Measurements from ENCODE around the gene SCUBE1. TPM values are rescaled to one million over a fixed set of nuclear protein-coding genes. Genes with fewer than 3 reads are reported as not detected.

Gene SCUBE1
- total and polyA plus RNA-seq, 2 donors (not counting 3 experiments of a cell fraction or from before 2014, with no cell fraction given): 0.07 TPM; not detected in 1

GRCh38 chr22:43169310-43170130 lies 173.7 kb downstream of the SCUBE1 start:
- H3K36me3 ChIP-seq (ENCODE audit: control insufficient read depth in 2 of 2, extremely low read depth in 1 of 2, insufficient read depth in 2 of 2, low read length in 2 of 2): peaks cover 11 to 14% of the 10 kb centered on the region in 2 experiments
- FAIRE-seq: no peak
- H3K4me3 ChIP-seq (replicated peaks in 1 of 3; ENCODE audit: insufficient read depth in 1 of 3, low read depth in 1 of 3, low read length in 3 of 3): no peak overlapping the region
- ChIA-PET CTCF (no interaction called here), POLR2A (no interaction called here)
- no peaks in the 10 kb centered on the region for H4K20me1 ChIP-seq (replicated peaks; ENCODE audit: control insufficient read depth, extremely low read depth, insufficient read depth, low read length)
- no peaks in the 10 kb centered on the region for H3K9me1 ChIP-seq (replicated peaks; ENCODE audit: control insufficient read depth, extremely low read depth, insufficient read depth, low read length)
- intact Hi-C loops (cut with micrococcal nuclease) (no loop called here), dilution Hi-C loops (cut with MboI; ENCODE audit: extremely low pct_ligation_motif_present, low sequenced_read_pairs) (no loop called here)
- H3K9ac ChIP-seq (replicated peaks; ENCODE audit: extremely low read depth, insufficient read depth, low read length): no peak overlapping the region
- TF ChIP-seq, protein P1, sequence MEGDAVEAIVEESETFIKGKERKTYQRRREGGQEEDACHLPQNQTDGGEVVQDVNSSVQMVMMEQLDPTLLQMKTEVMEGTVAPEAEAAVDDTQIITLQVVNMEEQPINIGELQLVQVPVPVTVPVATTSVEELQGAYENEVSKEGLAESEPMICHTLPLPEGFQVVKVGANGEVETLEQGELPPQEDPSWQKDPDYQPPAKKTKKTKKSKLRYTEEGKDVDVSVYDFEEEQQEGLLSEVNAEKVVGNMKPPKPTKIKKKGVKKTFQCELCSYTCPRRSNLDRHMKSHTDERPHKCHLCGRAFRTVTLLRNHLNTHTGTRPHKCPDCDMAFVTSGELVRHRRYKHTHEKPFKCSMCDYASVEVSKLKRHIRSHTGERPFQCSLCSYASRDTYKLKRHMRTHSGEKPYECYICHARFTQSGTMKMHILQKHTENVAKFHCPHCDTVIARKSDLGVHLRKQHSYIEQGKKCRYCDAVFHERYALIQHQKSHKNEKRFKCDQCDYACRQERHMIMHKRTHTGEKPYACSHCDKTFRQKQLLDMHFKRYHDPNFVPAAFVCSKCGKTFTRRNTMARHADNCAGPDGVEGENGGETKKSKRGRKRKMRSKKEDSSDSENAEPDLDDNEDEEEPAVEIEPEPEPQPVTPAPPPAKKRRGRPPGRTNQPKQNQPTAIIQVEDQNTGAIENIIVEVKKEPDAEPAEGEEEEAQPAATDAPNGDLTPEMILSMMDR (IDR thresholded peaks at IDR 0.05; ENCODE audit: extremely low read depth in 1 of 2, insufficient read depth in 1 of 2, low read depth in 1 of 2, low read length in 2 of 2): no peak
- TF ChIP-seq GATA2 (IDR thresholded peaks at IDR 0.05; ENCODE audit: insufficient read depth, insufficient read length, low read depth, low read length) (no peak), POLR2A (IDR thresholded peaks at IDR 0.05; ENCODE audit: low read depth, low read length) (no peak), FOS (IDR thresholded peaks at IDR 0.05; ENCODE audit: borderline replicate concordance, insufficient read depth, low read length) (no peak), MYC (IDR thresholded peaks at IDR 0.05; ENCODE audit: low read depth, low read length) (no peak), POLR2AphosphoS5 (IDR thresholded peaks at IDR 0.05; ENCODE audit: insufficient read depth, low read depth, low read length) (no peak), JUN (IDR thresholded peaks at IDR 0.05; ENCODE audit: borderline replicate concordance, insufficient read depth, insufficient read length, low read depth) (no peak), EZH2 (IDR thresholded peaks at IDR 0.05; ENCODE audit: borderline replicate concordance, low read depth, low read length, severe bottlenecking) (no peak)
- TF ChIP-seq, protein P2, sequence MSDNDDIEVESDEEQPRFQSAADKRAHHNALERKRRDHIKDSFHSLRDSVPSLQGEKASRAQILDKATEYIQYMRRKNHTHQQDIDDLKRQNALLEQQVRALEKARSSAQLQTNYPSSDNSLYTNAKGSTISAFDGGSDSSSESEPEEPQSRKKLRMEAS (IDR thresholded peaks at IDR 0.05; ENCODE audit: insufficient read depth, insufficient read length): no peak
- H3K27me3 ChIP-seq (ENCODE audit: control insufficient read depth in 2 of 2, insufficient read depth in 2 of 2, low read length in 2 of 2): no peaks in the 10 kb centered on the region
- H3K9me3 ChIP-seq (replicated peaks; ENCODE audit: control insufficient read depth, insufficient read depth, low read length): no peaks in the 10 kb centered on the region
- BruUV-seq (replicated peaks): no TSS peak
- no peak overlapping the region for H2AFZ ChIP-seq (ENCODE audit: low read depth, low read length)
- no peaks in the 10 kb centered on the region for H3K79me2 ChIP-seq (ENCODE audit: control insufficient read depth, insufficient read depth, low read length)
- H3K27ac ChIP-seq (ENCODE audit: insufficient read depth, low read depth, low read length): no peak overlapping the region
- H3K4me2 ChIP-seq (ENCODE audit: insufficient read depth, low read length): no peak overlapping the region
- peaks cover 2% of the 10 kb centered on the region for H3K4me1 ChIP-seq (ENCODE audit: control insufficient read depth, extremely low read depth, insufficient read depth, low read length)
- DNase-seq (ENCODE audit: low read depth, low spot score): no peak

Measured in endothelial cell of umbilical vein (primary cell).